HG03025 (cell line): ENCODE results near the gene INSIG2.

ENCODE experiments used
- ATAC-seq: cut with Tn5 transposase; IDR thresholded peaks from one replicate; pipeline ENCODE4 v1.9.1; 2021; ENCODE audit warnings: mild to moderate bottlenecking, moderate library complexity; ENCODE audit not compliant: unreplicated experiment, low FRiP score

Gene INSIG2

GRCh38 chr2:118097657-118098056 lies 9.4 kb downstream of the INSIG2 start:
- ATAC-seq = no peak

GRCh38 chr2:118098307-118099030 lies 10.2 kb downstream of the INSIG2 start:
- no peak for ATAC-seq

GRCh38 chr2:118102433-118103082 lies 14.3 kb downstream of the INSIG2 start:
- ATAC-seq = no peak

- peak; percentile 98 for ATAC-seq
Observed at GRCh38 chr2:118103951-118104940, 16.0 kb downstream of the INSIG2 start.

- no peak for ATAC-seq
Observed at GRCh38 chr2:118105497-118105896, 17.2 kb downstream of the INSIG2 start.

- ATAC-seq = no peak
Observed at GRCh38 chr2:118106926-118107325, 18.7 kb downstream of the INSIG2 start.

- ATAC-seq = no peak
Observed at GRCh38 chr2:118110310-118110709, 22.0 kb downstream of the INSIG2 start.

- ATAC-seq = no peak
Observed at GRCh38 chr2:118110991-118111390, 22.7 kb downstream of the INSIG2 start.

- no peak for ATAC-seq
Observed at GRCh38 chr2:118112771-118113334, 24.6 kb downstream of the INSIG2 start.

GRCh38 chr2:118114863-118115262 lies 26.6 kb downstream of the INSIG2 start:
- ATAC-seq = no peak

GRCh38 chr2:118115761-118116160 lies 27.5 kb downstream of the INSIG2 start:
- no peak for ATAC-seq

- no peak for ATAC-seq
Observed at GRCh38 chr2:118118479-118118878, 30.2 kb downstream of the INSIG2 start.

GRCh38 chr2:118119158-118119727 lies 31.0 kb downstream of the INSIG2 start:
- ATAC-seq = no peak

GRCh38 chr2:118119761-118120400 lies 31.6 kb downstream of the INSIG2 start:
- no peak for ATAC-seq

GRCh38 chr2:118120401-118120780 lies 32.1 kb downstream of the INSIG2 start:
- no peak for ATAC-seq

- no peak for ATAC-seq
Observed at GRCh38 chr2:118121101-118121500, 32.8 kb downstream of the INSIG2 start.

GRCh38 chr2:118121986-118122524 lies 33.8 kb downstream of the INSIG2 start:
- ATAC-seq = no peak

GRCh38 chr2:118122594-118123281 lies 34.5 kb downstream of the INSIG2 start:
- peak; percentile 85 for ATAC-seq
